ENCODE measurements around the gene USP12.

USP12 gene

DNA sequence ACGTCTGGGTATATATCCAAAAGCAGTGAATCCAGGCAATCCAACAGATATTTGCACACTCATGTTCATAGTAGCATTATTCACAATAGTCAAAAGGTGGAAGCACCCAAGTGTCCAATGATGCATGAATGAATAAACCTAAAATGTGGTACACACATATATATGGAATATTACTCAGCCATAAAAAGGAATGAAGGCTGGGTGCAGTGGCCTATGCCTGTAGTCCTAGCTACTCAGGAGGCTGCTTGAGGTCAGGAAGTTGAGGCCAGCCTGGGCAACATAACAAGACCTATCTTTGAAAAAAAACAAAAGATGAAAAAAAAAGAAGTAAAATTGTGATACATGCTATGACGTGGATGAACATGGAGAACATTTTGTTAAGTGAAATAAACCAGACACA, 10.4 kb upstream of the USP12 start:
- H3K9me3 ChIP-seq (ENCODE audit: control insufficient read depth, low read length) = no peaks in the 10 kb centered on the region
- H3K4me1 ChIP-seq (ENCODE audit: control insufficient read depth, insufficient read depth, low read length) = peaks cover 13% of the 10 kb centered on the region
- no peak overlapping the region for H3K4me3 ChIP-seq (ENCODE audit: low read length)
- peaks cover 34% of the 10 kb centered on the region for H3K27me3 ChIP-seq (ENCODE audit: control insufficient read depth, insufficient read depth, low read length)
- no peak overlapping the region for H3K9ac ChIP-seq (ENCODE audit: low read length)
- no peaks in the 10 kb centered on the region for H3K36me3 ChIP-seq (ENCODE audit: control insufficient read depth, insufficient read depth, low read length)

- Histone ChIP-seq H3K9me3 (ENCODE audit: control insufficient read depth, low read length) (no peaks in the 10 kb centered on the region), H3K9ac (ENCODE audit: low read length) (no peak overlapping the region), H3K4me1 (ENCODE audit: control insufficient read depth, insufficient read depth, low read length) (peaks cover 3% of the 10 kb centered on the region), H3K4me3 (ENCODE audit: low read length) (no peak overlapping the region), H3K36me3 (ENCODE audit: control insufficient read depth, insufficient read depth, low read length) (no peaks in the 10 kb centered on the region), H3K27me3 (ENCODE audit: control insufficient read depth, insufficient read depth, low read length) (peaks cover 19% of the 10 kb centered on the region)
Measured at GRCh38 chr13:27177852-27178251, 6.2 kb upstream of the USP12 start.

DNA sequence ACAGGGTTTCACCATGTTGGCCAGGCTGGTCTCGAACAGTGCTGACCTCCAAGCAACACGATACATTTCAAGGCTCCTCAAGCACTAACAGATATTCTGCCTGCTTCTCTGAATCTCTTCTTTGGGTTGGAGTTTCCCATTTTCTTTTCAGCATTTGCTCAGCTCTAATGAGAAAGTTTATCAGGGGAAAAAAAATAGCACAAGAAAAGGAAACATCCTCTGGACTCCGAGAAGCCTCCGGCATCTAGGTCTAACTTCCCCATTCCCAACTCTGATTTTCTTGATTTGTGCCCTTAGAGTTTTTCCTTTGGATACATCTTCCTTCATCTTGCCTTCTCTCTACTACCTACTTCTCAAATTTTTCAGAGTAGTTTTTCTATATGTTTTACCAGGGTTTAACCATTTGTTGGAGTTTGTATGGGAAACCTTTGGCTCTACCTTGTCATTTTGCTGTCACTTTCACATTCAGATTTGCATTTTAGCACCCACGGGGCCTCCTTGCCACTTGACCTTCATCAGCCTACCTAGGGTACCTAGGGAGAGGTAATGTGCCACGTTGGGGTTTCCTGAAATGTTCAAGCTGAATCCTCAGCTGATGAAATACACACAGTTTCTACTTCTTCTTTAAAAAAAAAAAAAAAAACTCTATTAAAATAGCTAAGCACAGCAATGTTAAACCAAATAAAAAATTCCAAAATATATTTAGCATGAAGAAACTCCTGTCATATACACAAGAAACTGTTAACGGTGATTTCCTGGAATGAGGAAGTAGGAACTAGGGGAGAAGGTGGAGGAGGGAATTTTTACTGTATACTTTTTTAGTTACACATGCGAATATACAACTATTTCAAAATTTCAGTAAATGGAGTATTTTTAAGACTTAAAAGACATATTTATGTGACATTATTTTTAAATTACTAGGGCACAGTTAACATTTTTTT, 5.1 kb upstream of the USP12 start:
- Histone ChIP-seq H3K9me3 (ENCODE audit: control insufficient read depth, low read length) (no peaks in the 10 kb centered on the region), H3K36me3 (ENCODE audit: control insufficient read depth, insufficient read depth, low read length) (no peaks in the 10 kb centered on the region), H3K27me3 (ENCODE audit: control insufficient read depth, insufficient read depth, low read length) (peaks cover 18% of the 10 kb centered on the region), H3K4me3 (ENCODE audit: low read length) (no peak overlapping the region), H3K4me1 (ENCODE audit: control insufficient read depth, insufficient read depth, low read length) (no peaks in the 10 kb centered on the region), H3K9ac (ENCODE audit: low read length) (no peak overlapping the region)

GRCh38 chr13:27174766-27175455, 3.3 kb upstream of the USP12 start:
- Histone ChIP-seq H3K4me1 (ENCODE audit: control insufficient read depth, insufficient read depth, low read length) (peaks cover 7% of the 10 kb centered on the region), H3K36me3 (ENCODE audit: control insufficient read depth, insufficient read depth, low read length) (no peaks in the 10 kb centered on the region), H3K9me3 (ENCODE audit: control insufficient read depth, low read length) (no peaks in the 10 kb centered on the region), H3K4me3 (ENCODE audit: low read length) (no peak overlapping the region), H3K27me3 (ENCODE audit: control insufficient read depth, insufficient read depth, low read length) (peaks cover 12% of the 10 kb centered on the region), H3K9ac (ENCODE audit: low read length) (no peak overlapping the region)

GRCh38 chr13:27172495-27172842, 858 bp upstream of the USP12 start:
- Histone ChIP-seq H3K36me3 (ENCODE audit: control insufficient read depth, insufficient read depth, low read length) (no peaks in the 10 kb centered on the region), H3K4me3 (ENCODE audit: low read length) (no peak overlapping the region), H3K9me3 (ENCODE audit: control insufficient read depth, low read length) (no peaks in the 10 kb centered on the region), H3K4me1 (ENCODE audit: control insufficient read depth, insufficient read depth, low read length) (peaks cover 27% of the 10 kb centered on the region), H3K9ac (ENCODE audit: low read length) (peak overlapping the region; percentile 59), H3K27me3 (ENCODE audit: control insufficient read depth, insufficient read depth, low read length) (no peaks in the 10 kb centered on the region)

DNA sequence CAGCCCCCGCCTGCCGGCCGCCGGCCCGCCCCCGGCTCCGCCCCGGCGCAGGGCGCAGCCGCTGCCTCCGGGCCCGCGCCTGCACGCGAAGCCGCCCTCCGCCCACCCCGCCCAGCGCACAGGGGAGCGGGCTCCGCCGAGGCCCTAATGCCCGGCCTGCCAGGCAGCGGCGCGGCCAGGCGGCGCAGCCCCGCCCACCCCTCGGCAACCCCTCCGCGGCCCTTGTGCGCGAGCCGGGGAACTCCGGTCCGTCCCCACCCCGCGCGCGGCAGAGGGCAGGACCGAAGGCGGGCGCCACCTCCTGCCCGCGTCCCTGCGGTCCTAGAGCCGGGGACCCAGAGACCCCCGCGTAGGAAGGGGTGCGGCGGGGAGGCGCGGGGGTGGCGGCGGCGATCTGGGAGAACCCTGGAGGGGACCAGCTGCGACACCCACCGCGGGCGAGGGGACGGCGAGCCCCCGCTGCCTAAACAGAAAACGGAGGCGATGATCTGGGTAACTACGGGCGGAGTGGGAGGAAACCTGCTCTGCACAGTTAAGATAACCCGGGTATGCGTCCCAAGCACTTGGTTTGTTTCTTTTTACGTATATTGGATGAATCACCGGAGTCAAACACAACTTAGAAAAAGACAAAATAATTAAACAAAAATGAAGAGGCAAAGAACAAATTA, 350 bp upstream of the USP12 start:
- Histone ChIP-seq H3K27me3 (ENCODE audit: control insufficient read depth, insufficient read depth, low read length) (no peaks in the 10 kb centered on the region), H3K4me3 (ENCODE audit: low read length) (no peak overlapping the region), H3K4me1 (ENCODE audit: control insufficient read depth, insufficient read depth, low read length) (peaks cover 27% of the 10 kb centered on the region), H3K36me3 (ENCODE audit: control insufficient read depth, insufficient read depth, low read length) (no peaks in the 10 kb centered on the region), H3K9me3 (ENCODE audit: control insufficient read depth, low read length) (no peaks in the 10 kb centered on the region), H3K9ac (ENCODE audit: low read length) (peak overlapping the region; percentile 59)

DNA sequence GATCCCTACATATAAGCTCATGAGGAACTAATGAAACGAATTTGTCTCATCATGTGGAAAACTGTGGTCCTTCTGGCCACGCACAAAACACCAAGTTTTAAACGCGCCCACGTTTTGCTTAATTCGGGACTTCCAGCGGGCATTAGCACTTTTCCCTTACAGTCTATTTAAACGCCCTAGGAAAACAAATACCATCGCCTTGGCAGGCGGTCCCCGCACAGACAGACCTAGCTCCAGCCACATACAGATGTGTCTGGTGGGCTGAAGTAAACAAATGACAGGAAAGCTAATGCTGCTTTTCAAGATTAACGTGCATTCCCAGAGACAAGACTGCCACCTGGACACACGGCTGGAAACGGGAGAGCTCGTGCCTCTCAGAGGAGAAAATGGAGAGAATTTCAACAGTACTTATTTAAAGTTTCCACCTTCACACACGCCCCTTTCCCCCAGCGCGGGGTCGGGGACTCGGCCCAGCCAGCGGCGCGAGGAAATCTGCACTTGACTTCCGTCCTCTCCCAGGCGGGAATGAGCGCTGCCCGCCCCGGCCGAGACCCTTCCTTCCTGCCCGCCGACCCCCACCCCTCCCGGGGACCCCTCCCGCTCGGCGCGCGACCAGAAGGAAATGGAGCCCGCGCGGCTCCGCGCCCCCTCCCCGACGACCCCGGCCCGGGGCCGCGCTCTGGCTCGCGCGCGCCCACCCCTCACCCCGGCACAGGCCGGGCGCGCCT, 931 bp downstream of the USP12 start:
- Histone ChIP-seq H3K27me3 (ENCODE audit: control insufficient read depth, insufficient read depth, low read length) (no peaks in the 10 kb centered on the region), H3K36me3 (ENCODE audit: control insufficient read depth, insufficient read depth, low read length) (no peaks in the 10 kb centered on the region), H3K9ac (ENCODE audit: low read length) (peak overlapping the region; percentile 79), H3K4me3 (ENCODE audit: low read length) (peak overlapping the region; percentile 75), H3K9me3 (ENCODE audit: control insufficient read depth, low read length) (no peaks in the 10 kb centered on the region), H3K4me1 (ENCODE audit: control insufficient read depth, insufficient read depth, low read length) (peaks cover 27% of the 10 kb centered on the region)

DNA sequence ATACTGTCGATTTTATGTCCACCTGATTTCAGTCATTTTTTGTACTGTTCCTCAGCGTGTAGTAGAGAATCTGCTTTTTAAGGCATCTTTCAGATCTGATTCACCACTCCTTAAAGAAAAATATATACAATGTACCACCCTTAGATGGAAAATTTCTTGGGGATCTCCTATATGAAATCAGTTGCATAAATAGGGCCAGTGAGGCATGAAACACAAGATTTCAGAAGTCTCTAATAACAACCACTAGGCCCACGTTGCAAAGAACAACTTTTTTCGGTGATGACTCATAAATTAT, 1.4 kb downstream of the USP12 start:
- Histone ChIP-seq H3K9ac (ENCODE audit: low read length) (peak overlapping the region; percentile 79), H3K36me3 (ENCODE audit: control insufficient read depth, insufficient read depth, low read length) (no peaks in the 10 kb centered on the region), H3K9me3 (ENCODE audit: control insufficient read depth, low read length) (no peaks in the 10 kb centered on the region), H3K4me1 (ENCODE audit: control insufficient read depth, insufficient read depth, low read length) (peaks cover 27% of the 10 kb centered on the region), H3K4me3 (ENCODE audit: low read length) (peak overlapping the region; percentile 75), H3K27me3 (ENCODE audit: control insufficient read depth, insufficient read depth, low read length) (no peaks in the 10 kb centered on the region)

GRCh38 chr13:27168906-27169657, 2.5 kb downstream of the USP12 start:
- H3K4me3 ChIP-seq (ENCODE audit: low read length) = no peak overlapping the region
- no peak overlapping the region for H3K9ac ChIP-seq (ENCODE audit: low read length)
- no peaks in the 10 kb centered on the region for H3K36me3 ChIP-seq (ENCODE audit: control insufficient read depth, insufficient read depth, low read length)
- H3K27me3 ChIP-seq (ENCODE audit: control insufficient read depth, insufficient read depth, low read length) = no peaks in the 10 kb centered on the region
- H3K9me3 ChIP-seq (ENCODE audit: control insufficient read depth, low read length) = no peaks in the 10 kb centered on the region
- H3K4me1 ChIP-seq (ENCODE audit: control insufficient read depth, insufficient read depth, low read length) = peaks cover 27% of the 10 kb centered on the region

DNA sequence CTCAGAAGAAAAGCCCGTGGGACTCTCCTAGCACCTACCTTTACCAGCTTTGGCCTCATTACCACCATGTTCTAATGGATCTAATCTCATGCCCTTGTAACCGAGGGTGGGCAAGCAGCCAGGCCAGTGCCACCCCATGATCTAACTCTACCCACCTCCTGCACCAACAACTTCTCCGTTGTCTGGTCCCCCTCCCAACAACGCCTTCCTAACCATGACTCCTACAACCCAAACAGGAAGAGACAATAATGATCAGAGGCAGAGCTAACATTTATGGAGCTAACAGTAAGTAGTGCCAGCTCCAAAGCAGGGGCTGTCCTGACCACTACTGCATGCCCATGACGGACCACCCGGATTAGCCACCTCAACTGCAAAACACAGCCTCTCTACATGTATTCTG, 3.5 kb downstream of the USP12 start:
- no peaks in the 10 kb centered on the region for H3K9me3 ChIP-seq (ENCODE audit: control insufficient read depth, low read length)
- H3K4me3 ChIP-seq (ENCODE audit: low read length) = no peak overlapping the region
- H3K36me3 ChIP-seq (ENCODE audit: control insufficient read depth, insufficient read depth, low read length) = no peaks in the 10 kb centered on the region
- H3K27me3 ChIP-seq (ENCODE audit: control insufficient read depth, insufficient read depth, low read length) = no peaks in the 10 kb centered on the region
- H3K4me1 ChIP-seq (ENCODE audit: control insufficient read depth, insufficient read depth, low read length) = peaks cover 27% of the 10 kb centered on the region
- H3K9ac ChIP-seq (ENCODE audit: low read length) = no peak overlapping the region

- no peaks in the 10 kb centered on the region for H3K9me3 ChIP-seq (ENCODE audit: control insufficient read depth, low read length)
- no peak overlapping the region for H3K4me3 ChIP-seq (ENCODE audit: low read length)
- peaks cover 32% of the 10 kb centered on the region for H3K4me1 ChIP-seq (ENCODE audit: control insufficient read depth, insufficient read depth, low read length)
- H3K9ac ChIP-seq (ENCODE audit: low read length) = no peak overlapping the region
- H3K27me3 ChIP-seq (ENCODE audit: control insufficient read depth, insufficient read depth, low read length) = no peaks in the 10 kb centered on the region
- H3K36me3 ChIP-seq (ENCODE audit: control insufficient read depth, insufficient read depth, low read length) = no peaks in the 10 kb centered on the region
Measured at GRCh38 chr13:27166313-27166712, 5.3 kb downstream of the USP12 start.

Data from mucosa of stomach (tissue), 1 donor.